Measurements from ENCODE around the gene FGF14. TPM values are rescaled to one million over a fixed set of nuclear protein-coding genes. Genes with fewer than 3 reads are reported as not detected.

Gene FGF14
- total and polyA plus RNA-seq, 2 of the 4 experiments (the other 2 are of a cell fraction) = under 0.01 TPM; not detected in 1

DNA sequence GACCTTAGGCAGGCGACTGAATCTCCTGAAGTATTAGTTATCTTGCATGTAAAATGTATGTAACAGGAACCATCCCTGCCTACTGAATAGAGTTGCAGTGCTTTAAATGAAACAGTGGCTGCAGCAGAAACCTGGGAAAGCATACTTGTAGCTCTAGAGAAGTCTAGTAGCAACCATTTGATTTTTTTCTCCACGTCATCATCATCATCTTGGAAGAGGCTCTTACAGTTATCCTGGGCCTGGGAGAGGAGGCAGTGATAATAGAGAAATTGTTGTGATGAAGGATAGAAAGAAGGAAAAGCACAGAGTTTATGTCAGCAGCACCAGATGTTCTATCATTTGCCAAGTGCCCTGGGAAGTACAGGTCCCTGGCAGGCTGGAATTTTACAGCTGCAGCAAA is 571.8 kb downstream of the FGF14 start:
- Histone ChIP-seq H3K9me3 (ENCODE audit: control insufficient read depth, insufficient read depth, low read length) (no peaks in the 10 kb centered on the region), H2AK5ac (ENCODE audit: low read depth, low read length) (no peak overlapping the region), H3K18ac (ENCODE audit: low read depth, low read length) (no peak overlapping the region), H3K9me1 (ENCODE audit: insufficient read depth, low read length) (no peaks in the 10 kb centered on the region), H4K91ac (ENCODE audit: insufficient read depth, low read depth, low read length) (no peak overlapping the region), H3K14ac (replicated peaks; ENCODE audit: low read depth, low read length) (no peak overlapping the region), H2BK20ac (ENCODE audit: low read depth, low read length) (no peak overlapping the region), H3K4me2 (ENCODE audit: low read depth, low read length) (no peak overlapping the region), H3K9ac (ENCODE audit: low read depth, low read length) (no peak overlapping the region), H2BK5ac (ENCODE audit: low read depth, low read length, poor library complexity, severe bottlenecking) (no peak overlapping the region), H2AFZ (replicated peaks; ENCODE audit: low read length, poor library complexity) (no peak overlapping the region), H3K27me3 (ENCODE audit: control insufficient read depth, insufficient read depth, low read length) (no peaks in the 10 kb centered on the region), H2BK15ac (ENCODE audit: low read depth, low read length) (no peak overlapping the region), H3K79me1 (ENCODE audit: low read depth in 1 of 2, low read length in 2 of 2) (no peaks in the 10 kb centered on the region), H3K27ac (ENCODE audit: insufficient read depth, low read length) (no peak overlapping the region), H4K20me1 (ENCODE audit: insufficient read depth, low read length) (no peaks in the 10 kb centered on the region), H4K5ac (ENCODE audit: low read depth, low read length) (no peak overlapping the region), H2BK120ac (ENCODE audit: low read depth, low read length) (no peak overlapping the region), H3K36me3 (ENCODE audit: control insufficient read depth, insufficient read depth, low read length) (no peaks in the 10 kb centered on the region), H4K8ac (ENCODE audit: low read depth in 2 of 2, low read length in 2 of 2) (no peak overlapping the region), H3K4ac (ENCODE audit: low read depth, low read length) (no peak overlapping the region), H2AK9ac (replicated peaks; ENCODE audit: low read depth, low read length, poor library complexity) (no peak overlapping the region), H3K23ac (ENCODE audit: low read depth, low read length) (no peak overlapping the region), H3K4me3 (ENCODE audit: insufficient read depth, low read depth, low read length) (no peak overlapping the region), H3K4me1 (ENCODE audit: control insufficient read depth, insufficient read depth, low read length) (no peaks in the 10 kb centered on the region), H3K56ac (ENCODE audit: extremely low read depth, insufficient read depth, low read length) (no peak overlapping the region)
- TF ChIP-seq MAFK (IDR thresholded peaks at IDR 0.05; ENCODE audit: low read depth, low read length) = no peak
- no peak for TF ChIP-seq RCOR1 (IDR thresholded peaks at IDR 0.05; ENCODE audit: insufficient replicate concordance, low read length)
- TF ChIP-seq, protein P1, sequence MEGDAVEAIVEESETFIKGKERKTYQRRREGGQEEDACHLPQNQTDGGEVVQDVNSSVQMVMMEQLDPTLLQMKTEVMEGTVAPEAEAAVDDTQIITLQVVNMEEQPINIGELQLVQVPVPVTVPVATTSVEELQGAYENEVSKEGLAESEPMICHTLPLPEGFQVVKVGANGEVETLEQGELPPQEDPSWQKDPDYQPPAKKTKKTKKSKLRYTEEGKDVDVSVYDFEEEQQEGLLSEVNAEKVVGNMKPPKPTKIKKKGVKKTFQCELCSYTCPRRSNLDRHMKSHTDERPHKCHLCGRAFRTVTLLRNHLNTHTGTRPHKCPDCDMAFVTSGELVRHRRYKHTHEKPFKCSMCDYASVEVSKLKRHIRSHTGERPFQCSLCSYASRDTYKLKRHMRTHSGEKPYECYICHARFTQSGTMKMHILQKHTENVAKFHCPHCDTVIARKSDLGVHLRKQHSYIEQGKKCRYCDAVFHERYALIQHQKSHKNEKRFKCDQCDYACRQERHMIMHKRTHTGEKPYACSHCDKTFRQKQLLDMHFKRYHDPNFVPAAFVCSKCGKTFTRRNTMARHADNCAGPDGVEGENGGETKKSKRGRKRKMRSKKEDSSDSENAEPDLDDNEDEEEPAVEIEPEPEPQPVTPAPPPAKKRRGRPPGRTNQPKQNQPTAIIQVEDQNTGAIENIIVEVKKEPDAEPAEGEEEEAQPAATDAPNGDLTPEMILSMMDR (conservative IDR thresholded peaks at IDR 0.05; ENCODE audit: low read depth, low read length) = no peak
- TF ChIP-seq RAD21 (IDR thresholded peaks at IDR 0.05; ENCODE audit: low read length) = no peak
- TF ChIP-seq SMC3 (IDR thresholded peaks at IDR 0.05; ENCODE audit: low read depth, low read length) = no peak
- no peak for TF ChIP-seq FOS (IDR thresholded peaks at IDR 0.05; ENCODE audit: low read depth, low read length)
- TF ChIP-seq POLR2A (IDR thresholded peaks at IDR 0.05; ENCODE audit: low read depth, low read length) = no peak
- no peak for TF ChIP-seq MXI1 (IDR thresholded peaks at IDR 0.05; ENCODE audit: borderline replicate concordance, low read depth, low read length)
- TF ChIP-seq NFE2L2 (IDR thresholded peaks at IDR 0.05; ENCODE audit: low read depth, low read length) = no peak
- no peak for TF ChIP-seq CEBPB (IDR thresholded peaks at IDR 0.05; ENCODE audit: low read depth, low read length)
- TF ChIP-seq, protein P2, sequence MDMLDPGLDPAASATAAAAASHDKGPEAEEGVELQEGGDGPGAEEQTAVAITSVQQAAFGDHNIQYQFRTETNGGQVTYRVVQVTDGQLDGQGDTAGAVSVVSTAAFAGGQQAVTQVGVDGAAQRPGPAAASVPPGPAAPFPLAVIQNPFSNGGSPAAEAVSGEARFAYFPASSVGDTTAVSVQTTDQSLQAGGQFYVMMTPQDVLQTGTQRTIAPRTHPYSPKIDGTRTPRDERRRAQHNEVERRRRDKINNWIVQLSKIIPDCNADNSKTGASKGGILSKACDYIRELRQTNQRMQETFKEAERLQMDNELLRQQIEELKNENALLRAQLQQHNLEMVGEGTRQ (IDR thresholded peaks at IDR 0.05; ENCODE audit: low read depth, low read length) = no peak
- TF ChIP-seq, protein P3, sequence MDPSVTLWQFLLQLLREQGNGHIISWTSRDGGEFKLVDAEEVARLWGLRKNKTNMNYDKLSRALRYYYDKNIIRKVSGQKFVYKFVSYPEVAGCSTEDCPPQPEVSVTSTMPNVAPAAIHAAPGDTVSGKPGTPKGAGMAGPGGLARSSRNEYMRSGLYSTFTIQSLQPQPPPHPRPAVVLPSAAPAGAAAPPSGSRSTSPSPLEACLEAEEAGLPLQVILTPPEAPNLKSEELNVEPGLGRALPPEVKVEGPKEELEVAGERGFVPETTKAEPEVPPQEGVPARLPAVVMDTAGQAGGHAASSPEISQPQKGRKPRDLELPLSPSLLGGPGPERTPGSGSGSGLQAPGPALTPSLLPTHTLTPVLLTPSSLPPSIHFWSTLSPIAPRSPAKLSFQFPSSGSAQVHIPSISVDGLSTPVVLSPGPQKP (IDR thresholded peaks at IDR 0.05; ENCODE audit: borderline replicate concordance, low read depth, low read length) = no peak
- no peak for TF ChIP-seq RFX5 (IDR thresholded peaks at IDR 0.05; ENCODE audit: low read depth, low read length)
- TF ChIP-seq MAZ (IDR thresholded peaks at IDR 0.05; ENCODE audit: borderline replicate concordance, low read depth, low read length) = no peak
- TF ChIP-seq CHD1 (IDR thresholded peaks at IDR 0.05; ENCODE audit: low read depth, low read length) = no peak
- no peak for TF ChIP-seq BHLHE40 (IDR thresholded peaks at IDR 0.05; ENCODE audit: low read depth, low read length)
- intact Hi-C loops (cut with micrococcal nuclease) = no loop called here
- DNase-seq = no peak
- ChIA-PET CTCF (no interaction called here), POLR2A (ENCODE audit: unreplicated experiment) (no interaction called here)
- no TSS peak for BruUV-seq (replicated peaks)
- dilution Hi-C loops (cut with HindIII; ENCODE audit: low sequenced_read_pairs, unreplicated experiment) = no loop called here
- no CpG with 5 or more reads among the region's 2 CpGs for WGBS, 2 experiments (ENCODE audit: extremely low coverage in 2 of 2, insufficient read length in 1 of 2)
- ATAC-seq (ENCODE audit: low read depth) = no peak
- in situ Hi-C loops (cut with MboI; ENCODE audit: low sequenced_read_pairs) = no loop called here

Data from IMR-90 (cell line).